Neural crest cell (in vitro differentiated cells): Measurements from ENCODE around the gene TMEM115. TPM values are rescaled to one million over a fixed set of nuclear protein-coding genes. Genes with fewer than 3 reads are reported as not detected.

Experiments
- DNase-seq: peaks from one replicate; pipeline ENCODE4 v3.0.0; 2021; ENCODE audit warnings: low read depth, mixed read lengths, low spot score
- H3K27ac Mint-ChIP-seq: one replicate; pipeline ENCODE4 v1.8.0; 2021; ENCODE audit warnings: mild to moderate bottlenecking, mixed read lengths; ENCODE audit not compliant: unreplicated experiment
- H3K27me3 Mint-ChIP-seq: 2 replicates; pipeline ENCODE4 v1.8.0; 2021; ENCODE audit warnings: low read depth, mild to moderate bottlenecking, mixed read lengths
- H3K36me3 Mint-ChIP-seq: 2 replicates; pipeline ENCODE4 v1.8.0; 2021; ENCODE audit warnings: low read depth, mild to moderate bottlenecking, mixed read lengths
- H3K4me1 Mint-ChIP-seq: 2 replicates; pipeline ENCODE4 v1.8.0; 2021; ENCODE audit warnings: mixed read lengths
- H3K4me3 Mint-ChIP-seq: one replicate; pipeline ENCODE4 v1.8.0; 2021; ENCODE audit warnings: mild to moderate bottlenecking, mixed read lengths
- H3K9me3 Mint-ChIP-seq: 2 replicates; pipeline ENCODE4 v1.8.0; 2021; ENCODE audit warnings: mixed read lengths
- CTCF ChIP-seq: fragments of 200-600 bp; sonication (generic); conservative IDR thresholded peaks from 2 replicates; pipeline ENCODE4 v1.5.0; 2021; ENCODE audit warnings: antibody characterized with exemption, mild to moderate bottlenecking
- total RNA-seq: library from RNA; stranded (reverse); gene quantifications from 2 replicates; pipeline ENCODE4 v1.2.1, GENCODE V29; 2021

The TMEM115 gene
- total RNA-seq, 1 donor from 2014 or later = 37.8 TPM

DNA sequence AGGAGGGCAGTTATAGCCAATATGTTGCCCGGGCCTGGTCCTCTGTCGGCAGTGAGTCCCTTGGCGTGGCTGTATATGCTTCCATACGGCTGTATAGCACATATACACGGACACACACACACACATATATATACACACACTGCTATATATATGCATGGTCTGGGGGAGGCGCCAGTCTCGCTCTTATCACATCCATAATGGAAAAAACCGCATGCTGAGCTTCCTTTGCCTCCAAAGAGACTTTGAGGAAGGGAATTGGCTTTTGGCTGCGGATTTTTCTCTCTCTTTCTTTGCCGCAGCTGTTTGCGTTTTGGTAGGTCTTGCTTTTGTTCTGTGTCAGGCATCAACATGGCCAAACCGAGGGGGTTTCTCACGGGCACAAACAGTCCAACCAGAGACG is 11.3 kb upstream of the TMEM115 start:
- TF ChIP-seq CTCF = peak; percentile 37
- DNase-seq = no peak
- H3K9me3 Mint-ChIP-seq = no peaks in the 10 kb centered on the region
- peak overlapping the region; percentile 36 for H3K4me3 Mint-ChIP-seq
- H3K27ac Mint-ChIP-seq = peak overlapping the region; percentile 5
- H3K36me3 Mint-ChIP-seq = no peaks in the 10 kb centered on the region
- peaks cover 25% of the 10 kb centered on the region for H3K4me1 Mint-ChIP-seq
- no peaks in the 10 kb centered on the region for H3K27me3 Mint-ChIP-seq

- Mint-ChIP-seq H3K4me3 (peak overlapping the region; percentile 4), H3K9me3 (no peaks in the 10 kb centered on the region), H3K4me1 (peaks cover 25% of the 10 kb centered on the region), H3K27me3 (no peaks in the 10 kb centered on the region), H3K27ac (peak overlapping the region; percentile 38), H3K36me3 (no peaks in the 10 kb centered on the region)
- DNase-seq = no peak
- TF ChIP-seq CTCF = no peak
Measured at GRCh38 chr3:50369012-50369670, 9.8 kb upstream of the TMEM115 start.

- no peak for DNase-seq
- Mint-ChIP-seq H3K27me3 (no peaks in the 10 kb centered on the region), H3K27ac (no peak overlapping the region), H3K36me3 (no peaks in the 10 kb centered on the region), H3K4me1 (peaks cover 11% of the 10 kb centered on the region), H3K9me3 (no peaks in the 10 kb centered on the region), H3K4me3 (peak overlapping the region; percentile 75)
- no peak for TF ChIP-seq CTCF
Measured at GRCh38 chr3:50365842-50366220, 6.5 kb upstream of the TMEM115 start.

DNA sequence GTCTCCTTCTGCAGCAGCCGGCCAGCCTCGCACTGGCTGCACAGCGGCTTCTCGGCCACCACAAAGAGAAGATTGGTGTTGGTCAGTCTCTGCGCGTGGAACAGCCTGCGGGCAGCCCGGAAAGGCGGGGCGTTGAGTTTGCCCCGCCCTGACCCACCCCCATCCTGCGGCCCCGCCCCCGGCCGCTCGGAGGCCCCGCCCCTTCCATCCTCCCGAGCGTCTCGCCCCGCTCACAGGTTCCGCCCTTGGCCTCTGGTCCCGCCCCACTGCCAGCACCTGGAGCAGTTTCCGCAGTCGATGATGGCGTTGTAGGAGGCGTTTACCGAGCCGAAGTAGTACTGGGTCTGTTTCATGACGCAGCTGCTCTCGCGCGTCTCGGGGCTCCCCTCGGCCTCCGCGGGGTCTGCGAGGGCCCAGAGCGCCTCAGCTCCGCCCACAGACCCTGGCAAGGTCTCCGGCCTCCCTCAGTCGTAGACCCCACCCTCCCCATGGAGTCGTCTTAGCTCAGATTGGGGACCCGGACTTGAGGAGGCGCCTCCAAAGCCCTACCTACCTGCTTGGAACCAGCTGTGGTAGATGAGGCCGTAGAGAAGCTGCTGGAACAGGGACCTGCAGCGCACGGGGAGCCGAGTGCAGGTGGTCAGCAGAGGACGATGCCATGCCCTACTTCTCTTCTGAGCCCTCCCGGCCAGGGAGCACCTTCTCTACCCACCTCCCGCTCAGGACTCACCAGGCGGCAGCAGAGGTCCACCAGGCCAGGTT is 5.9 kb upstream of the TMEM115 start:
- H3K36me3 Mint-ChIP-seq = no peaks in the 10 kb centered on the region
- TF ChIP-seq CTCF = no peak

GRCh38 chr3:50364573-50365079 is 5.3 kb upstream of the TMEM115 start:
- no peaks in the 10 kb centered on the region for H3K9me3 Mint-ChIP-seq
- peaks cover 12% of the 10 kb centered on the region for H3K4me1 Mint-ChIP-seq
- H3K36me3 Mint-ChIP-seq = no peaks in the 10 kb centered on the region
- DNase-seq = no peak
- TF ChIP-seq CTCF = no peak
- H3K4me3 Mint-ChIP-seq = peak overlapping the region; percentile 75
- H3K27ac Mint-ChIP-seq = peak overlapping the region; percentile 57
- no peaks in the 10 kb centered on the region for H3K27me3 Mint-ChIP-seq

More for the DNA sequence above, 5.9 kb upstream of the TMEM115 start:
- Mint-ChIP-seq H3K4me3 (peak overlapping the region; percentile 75), H3K9me3 (no peaks in the 10 kb centered on the region), H3K4me1 (peaks cover 6% of the 10 kb centered on the region), H3K27me3 (no peaks in the 10 kb centered on the region), H3K27ac (peak overlapping the region; percentile 43)
- peak; percentile 73 for DNase-seq
